OCI-LY1 (cell line): ENCODE data around the gene OR8B2.
"Not testable (repeated sequence)": the region's sequence is repeated elsewhere in the genome, so short reads cannot be mapped to it uniquely, and the experiment has no call there.

ENCODE experiments used
- H2AFZ ChIP-seq: fragments of 200-600 bp; sonication (generic), shearing (Covaris generic); 2 replicates; pipeline ENCODE4 v1.6.0; 2014; ENCODE audit warnings: antibody characterized with exemption, mild to moderate bottlenecking, low read length
- H3F3A ChIP-seq: fragments of 200-600 bp; sonication (generic), shearing (Covaris generic); 2 replicates; pipeline ENCODE4 v1.6.0; 2014; ENCODE audit warnings: mild to moderate bottlenecking, antibody characterized with exemption, low read length, moderate library complexity; ENCODE audit not compliant: insufficient read depth
- H3K27ac ChIP-seq: fragments of 200-600 bp; sonication (generic); 2 replicates; pipeline ENCODE4 v1.5.1; 2014; ENCODE audit warnings: low read length, mixed run types, mild to moderate bottlenecking, low read depth; ENCODE audit not compliant: poor library complexity, severe bottlenecking
- H3K27me3 ChIP-seq: fragments of 200-600 bp; sonication (generic); 2 replicates; pipeline ENCODE4 v1.6.0; 2014; ENCODE audit warnings: antibody characterized with exemption, mild to moderate bottlenecking, low read length, moderate library complexity; ENCODE audit not compliant: insufficient read depth
- H3K36me3 ChIP-seq: fragments of 200-600 bp; sonication (generic); 2 replicates; pipeline ENCODE4 v1.6.1; 2014; ENCODE audit warnings: mild to moderate bottlenecking, antibody characterized with exemption, low read length, moderate library complexity, mixed read lengths; ENCODE audit not compliant: insufficient read depth
- H3K4me1 ChIP-seq: fragments of 200-600 bp; sonication (generic); 2 replicates; pipeline ENCODE4 v1.5.1; 2014; ENCODE audit warnings: mild to moderate bottlenecking, low read length, moderate library complexity; ENCODE audit not compliant: insufficient read depth, severe bottlenecking
- H3K4me2 ChIP-seq: fragments of 200-600 bp; sonication (generic), shearing (Covaris generic); 2 replicates; pipeline ENCODE4 v1.6.1; 2014; ENCODE audit warnings: low read length
- H3K4me3 ChIP-seq: fragments of 200-600 bp; sonication (generic); 2 replicates; pipeline ENCODE4 v1.5.1; 2014; ENCODE audit warnings: low read length, low read depth, mild to moderate bottlenecking, mixed read lengths; ENCODE audit not compliant: poor library complexity, severe bottlenecking
- H3K79me2 ChIP-seq: fragments of 200-600 bp; shearing (Covaris generic); 2 replicates; pipeline ENCODE4 v1.6.1; 2016; ENCODE audit warnings: mixed run types, low read length, mixed read lengths; ENCODE audit not compliant: insufficient read depth
- H3K9ac ChIP-seq: fragments of 200-600 bp; sonication (generic), shearing (Covaris generic); 2 replicates; pipeline ENCODE4 v1.6.1; 2014; ENCODE audit warnings: mild to moderate bottlenecking, low read length, mixed read lengths
- H3K9me2 ChIP-seq: fragments of 200-600 bp; sonication (generic), shearing (Covaris generic); 2 replicates; pipeline ENCODE4 v1.6.1; 2014; ENCODE audit warnings: low read depth, mild to moderate bottlenecking, low read length, mixed read lengths
- H3K9me3 ChIP-seq: fragments of 200-600 bp; shearing (Covaris generic); 2 replicates; pipeline ENCODE4 v1.6.1; 2014; ENCODE audit warnings: low read length, mixed read lengths
- H4K20me1 ChIP-seq: fragments of 200-600 bp; sonication (generic), shearing (Covaris generic); 2 replicates; pipeline ENCODE4 v1.6.0; 2016; ENCODE audit warnings: mild to moderate bottlenecking, low read length; ENCODE audit not compliant: insufficient read depth
- EZH2 ChIP-seq: fragments of 200-600 bp; sonication (generic), shearing (Covaris generic); IDR thresholded peaks from 2 replicates; pipeline ENCODE4 v1.8.0; 2017; ENCODE audit warnings: borderline replicate concordance, mixed run types, mild to moderate bottlenecking, antibody characterized with exemption, low read length, moderate library complexity, mixed read lengths
- TF ChIP-seq, protein P1 (sequence below): fragments of 200-600 bp; sonication (generic), shearing (Covaris generic); IDR thresholded peaks from 2 replicates; pipeline ENCODE4 v1.5.1; 2017; ENCODE audit warnings: mild to moderate bottlenecking, antibody characterized with exemption, low read length, moderate library complexity, mixed read lengths

The OR8B2 gene

DNA sequence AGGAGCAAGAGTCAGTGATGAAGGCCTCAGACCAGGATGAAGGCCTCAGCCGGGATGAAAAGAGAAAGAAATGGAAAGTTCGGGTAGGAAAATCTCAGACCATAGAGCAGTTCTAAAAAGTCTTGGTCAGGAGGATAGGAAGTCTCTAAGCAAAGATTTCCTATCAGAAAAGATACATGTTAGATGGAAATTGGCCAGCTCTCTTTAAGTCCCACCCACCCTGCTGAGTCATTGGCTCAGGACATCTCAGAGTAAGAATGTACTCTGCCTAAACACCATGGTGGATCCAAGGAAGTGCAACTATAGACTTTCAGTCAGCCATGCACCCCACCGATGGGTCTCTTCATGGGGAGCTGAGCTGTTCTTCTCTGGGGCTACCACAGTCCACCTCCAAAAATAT is 10.1 kb upstream of the OR8B2 start:
- Histone ChIP-seq H3K27ac (no peak overlapping the region), H3K27me3 (no peaks in the 10 kb centered on the region), H2AFZ (no peak overlapping the region), H3K9ac (no peak overlapping the region), H3K4me3 (no peak overlapping the region), H3K4me1 (no peaks in the 10 kb centered on the region), H3K79me2 (no peaks in the 10 kb centered on the region), H3K36me3 (no peaks in the 10 kb centered on the region), H3F3A (no peaks in the 10 kb centered on the region), H3K4me2 (no peak overlapping the region), H4K20me1 (no peaks in the 10 kb centered on the region), H3K9me3 (no peaks in the 10 kb centered on the region), H3K9me2 (no peaks in the 10 kb centered on the region)
- no peak for TF ChIP-seq EZH2
- TF ChIP-seq, protein P1, sequence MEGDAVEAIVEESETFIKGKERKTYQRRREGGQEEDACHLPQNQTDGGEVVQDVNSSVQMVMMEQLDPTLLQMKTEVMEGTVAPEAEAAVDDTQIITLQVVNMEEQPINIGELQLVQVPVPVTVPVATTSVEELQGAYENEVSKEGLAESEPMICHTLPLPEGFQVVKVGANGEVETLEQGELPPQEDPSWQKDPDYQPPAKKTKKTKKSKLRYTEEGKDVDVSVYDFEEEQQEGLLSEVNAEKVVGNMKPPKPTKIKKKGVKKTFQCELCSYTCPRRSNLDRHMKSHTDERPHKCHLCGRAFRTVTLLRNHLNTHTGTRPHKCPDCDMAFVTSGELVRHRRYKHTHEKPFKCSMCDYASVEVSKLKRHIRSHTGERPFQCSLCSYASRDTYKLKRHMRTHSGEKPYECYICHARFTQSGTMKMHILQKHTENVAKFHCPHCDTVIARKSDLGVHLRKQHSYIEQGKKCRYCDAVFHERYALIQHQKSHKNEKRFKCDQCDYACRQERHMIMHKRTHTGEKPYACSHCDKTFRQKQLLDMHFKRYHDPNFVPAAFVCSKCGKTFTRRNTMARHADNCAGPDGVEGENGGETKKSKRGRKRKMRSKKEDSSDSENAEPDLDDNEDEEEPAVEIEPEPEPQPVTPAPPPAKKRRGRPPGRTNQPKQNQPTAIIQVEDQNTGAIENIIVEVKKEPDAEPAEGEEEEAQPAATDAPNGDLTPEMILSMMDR: no peak

DNA sequence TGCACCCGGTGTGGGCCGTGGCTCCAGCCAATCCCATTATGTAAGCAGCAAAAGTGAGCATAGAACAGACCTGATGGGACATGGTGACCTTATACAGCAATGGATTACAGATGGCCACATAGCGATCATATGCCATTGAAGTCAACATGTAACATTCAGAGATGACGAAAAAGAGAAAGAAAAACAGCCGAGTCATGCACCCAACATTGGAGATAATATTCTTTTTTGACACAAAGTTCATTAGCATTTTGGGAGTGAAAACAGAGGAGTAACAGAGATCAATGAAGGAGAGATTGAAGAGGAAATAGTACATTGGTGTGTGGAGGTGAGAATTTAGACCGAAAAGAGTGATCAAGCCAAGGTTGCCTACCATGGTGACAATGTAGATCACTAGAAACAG is 1.4 kb downstream of the OR8B2 start:
- H2AFZ ChIP-seq, H3K4me1 ChIP-seq: not testable (repeated sequence)

DNA sequence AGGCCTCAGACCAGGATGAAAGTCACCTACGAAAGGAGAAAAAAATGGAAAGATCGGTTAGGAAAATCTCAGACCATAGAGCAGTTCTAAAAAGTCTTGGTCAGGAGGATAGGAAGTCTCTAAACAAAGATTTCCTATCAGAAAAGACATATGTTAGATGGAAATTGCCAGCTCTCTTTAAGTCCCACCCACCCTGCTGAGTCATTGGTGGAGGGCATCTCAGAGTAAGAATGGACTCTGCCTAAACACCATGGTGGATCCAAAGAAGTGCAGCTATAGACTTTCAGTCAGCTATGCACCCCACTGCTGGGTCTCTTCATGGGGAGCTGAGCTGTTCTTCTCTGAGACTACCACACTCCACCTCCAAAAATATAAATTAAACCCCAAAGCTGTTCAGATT is 3.7 kb downstream of the OR8B2 start:
- H3K4me1 ChIP-seq: no peaks in the 10 kb centered on the region
- no peak overlapping the region for H3K27ac ChIP-seq
- no peaks in the 10 kb centered on the region for H3F3A ChIP-seq
- H3K4me3 ChIP-seq: no peak overlapping the region
- no peaks in the 10 kb centered on the region for H4K20me1 ChIP-seq
- no peaks in the 10 kb centered on the region for H3K36me3 ChIP-seq
- H3K9ac ChIP-seq: no peak overlapping the region
- H3K27me3 ChIP-seq: no peaks in the 10 kb centered on the region
- H3K79me2 ChIP-seq: no peaks in the 10 kb centered on the region
- no peak for TF ChIP-seq EZH2
- TF ChIP-seq, protein P1: no peak
- H2AFZ ChIP-seq: no peak overlapping the region
- H3K9me2 ChIP-seq: no peaks in the 10 kb centered on the region
- H3K9me3 ChIP-seq: no peaks in the 10 kb centered on the region
- no peak overlapping the region for H3K4me2 ChIP-seq

More for the DNA sequence above, 1.4 kb downstream of the OR8B2 start:
- H3K4me2 ChIP-seq, H3K9me2 ChIP-seq, H3K9ac ChIP-seq, H3K27ac ChIP-seq, H3K36me3 ChIP-seq, H3K4me3 ChIP-seq, H3K9me3 ChIP-seq, H3K27me3 ChIP-seq, H3F3A ChIP-seq, H4K20me1 ChIP-seq, H3K79me2 ChIP-seq: not testable (repeated sequence)

DNA sequence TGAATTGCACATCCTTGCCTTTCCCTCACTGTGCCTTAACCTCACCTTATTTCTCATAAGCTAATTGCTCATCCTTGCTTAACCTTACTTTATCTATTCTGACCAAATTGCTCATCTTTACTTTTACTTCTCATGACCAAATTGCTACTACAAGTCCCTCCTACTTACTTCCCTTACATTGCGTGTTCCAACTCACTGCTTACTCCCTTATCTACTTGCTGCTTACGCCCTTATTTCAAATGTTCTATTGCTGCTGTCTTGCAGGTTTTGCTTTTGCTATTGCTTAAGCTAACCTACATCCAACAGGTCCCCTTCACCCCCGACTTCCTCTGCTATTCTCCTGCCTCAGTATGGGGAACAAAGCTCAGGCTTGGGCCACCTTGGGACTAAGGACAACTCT is 8.0 kb downstream of the OR8B2 start:
- Histone ChIP-seq H4K20me1 (no peaks in the 10 kb centered on the region), H3K27ac (no peak overlapping the region), H3K4me1 (no peaks in the 10 kb centered on the region), H3K4me3 (no peak overlapping the region), H3K9ac (no peak overlapping the region), H3K4me2 (no peak overlapping the region), H3F3A (no peaks in the 10 kb centered on the region), H3K27me3 (no peaks in the 10 kb centered on the region), H2AFZ (no peak overlapping the region), H3K9me2 (no peaks in the 10 kb centered on the region), H3K9me3 (no peaks in the 10 kb centered on the region), H3K79me2 (no peaks in the 10 kb centered on the region), H3K36me3 (no peaks in the 10 kb centered on the region)
- TF ChIP-seq, protein P1: no peak
- TF ChIP-seq EZH2: no peak
